ENCODE results near the gene ECHDC3. TPM values are rescaled to one million over a fixed set of nuclear protein-coding genes. Genes with fewer than 3 reads are reported as not detected.

ECHDC3 gene
- total RNA-seq, 4 donors from 2014 or later: 0.44 to 55.7 (median 31.6) TPM

- no peaks in the 10 kb centered on the region for H3K9me3 ChIP-seq
- peaks cover 0 to 8% (median 0%) of the 10 kb centered on the region in 4 donors for H3K27me3 ChIP-seq
- 73 to 89% methylated on average over 6 of the region's 6 CpGs for WGBS, 2 donors
- no peak for DNase-seq
- no peak overlapping the region for H3K4me3 ChIP-seq
- no peaks in the 10 kb centered on the region for H3K36me3 ChIP-seq
- TF ChIP-seq POLR2A (IDR thresholded peaks at IDR 0.05) (no peak), CTCF (IDR thresholded peaks at IDR 0.05) (no peak)
- peaks cover 0 to 14% (median 3%) of the 10 kb centered on the region in 3 donors for H3K4me1 ChIP-seq
- no peak overlapping the region for H3K27ac ChIP-seq
- intact Hi-C loops (cut with DNase I): no loop called here
Measured at GRCh38 chr10:11806706-11807105, 64.5 kb downstream of the ECHDC3 start.

GRCh38 chr10:11808808-11809207 is 66.6 kb downstream of the ECHDC3 start:
- no peak for DNase-seq
- Histone ChIP-seq H3K27ac (no peak overlapping the region), H3K4me1 (peaks cover 0 to 14% (median 3%) of the 10 kb centered on the region in 3 donors), H3K9me3 (no peaks in the 10 kb centered on the region), H3K4me3 (no peak overlapping the region), H3K27me3 (peaks cover 0 to 8% (median 0%) of the 10 kb centered on the region in 4 donors), H3K36me3 (no peaks in the 10 kb centered on the region)
- 92 to 96% methylated on average over 5 of the region's 5 CpGs for WGBS, 2 donors
- no peak for TF ChIP-seq CTCF (IDR thresholded peaks at IDR 0.05)
- no peak for TF ChIP-seq POLR2A (IDR thresholded peaks at IDR 0.05)
- intact Hi-C loops (cut with DNase I): no loop called here

- Histone ChIP-seq H3K27ac (no peak overlapping the region), H3K9me3 (no peaks in the 10 kb centered on the region), H3K27me3 (no peaks in the 10 kb centered on the region), H3K4me1 (peaks cover 0 to 14% (median 3%) of the 10 kb centered on the region in 3 donors), H3K4me3 (no peak overlapping the region), H3K36me3 (no peaks in the 10 kb centered on the region)
- intact Hi-C loops (cut with DNase I): no loop called here
- TF ChIP-seq CTCF (IDR thresholded peaks at IDR 0.05) (no peak), POLR2A (IDR thresholded peaks at IDR 0.05) (no peak)
- 49 to 55% methylated on average over 13 of the region's 13 CpGs for WGBS, 2 donors
- DNase-seq: no peak
Measured at GRCh38 chr10:11810313-11810766, 68.2 kb downstream of the ECHDC3 start.

GRCh38 chr10:11810973-11811372 is 68.8 kb downstream of the ECHDC3 start:
- 74 to 84% methylated on average over 6 of the region's 6 CpGs for WGBS, 2 donors
- DNase-seq: no peak
- no peak for TF ChIP-seq POLR2A (IDR thresholded peaks at IDR 0.05)
- no peak for TF ChIP-seq CTCF (IDR thresholded peaks at IDR 0.05)
- no peaks in the 10 kb centered on the region for H3K27me3 ChIP-seq
- H3K27ac ChIP-seq: no peak overlapping the region
- no peaks in the 10 kb centered on the region for H3K9me3 ChIP-seq
- peaks cover 0 to 14% (median 3%) of the 10 kb centered on the region in 3 donors for H3K4me1 ChIP-seq
- no peak overlapping the region for H3K4me3 ChIP-seq
- H3K36me3 ChIP-seq: no peaks in the 10 kb centered on the region
- intact Hi-C loops (cut with DNase I): no loop called here

- intact Hi-C loops (cut with DNase I): no loop called here
- no peak overlapping the region for H3K4me3 ChIP-seq
- H3K27ac ChIP-seq: peak overlapping the region in 1 of 4 donors; percentile 29
- no peaks in the 10 kb centered on the region for H3K36me3 ChIP-seq
- 72 to 94% methylated on average over 2 to 3 of the region's 7 CpGs for WGBS, 2 donors
- no peaks in the 10 kb centered on the region for H3K9me3 ChIP-seq
- peaks cover 0 to 14% (median 3%) of the 10 kb centered on the region in 3 donors for H3K4me1 ChIP-seq
- no peak for TF ChIP-seq CTCF (IDR thresholded peaks at IDR 0.05)
- no peaks in the 10 kb centered on the region for H3K27me3 ChIP-seq
- DNase-seq: no peak
Measured at GRCh38 chr10:11813177-11813576, 71.0 kb downstream of the ECHDC3 start.

Other genes with a start within 250 kb of the ECHDC3 start
- 10 to 100 TPM; 28.8 to 56.4 (median 34.0) TPM for gene USP6NL, start 130.7 kb upstream of the ECHDC3 start, total RNA-seq
- 10 to 100 TPM in 2 of 4 donors, 1 to 10 TPM in 2; 6.4 to 15.5 (median 11.1) TPM for gene PROSER2, start 81.0 kb downstream of the ECHDC3 start, total RNA-seq